K562 (cell line): ENCODE results near the gene TRPM2. TPM values are rescaled to one million over a fixed set of nuclear protein-coding genes. Genes with fewer than 3 reads are reported as not detected.

Experiments
- ATAC-seq: fragments of 200-7000 bp; cut with Tn5 transposase; 3 replicates; pipeline ENCODE4 v1.9.1; 2020; ENCODE audit warnings: moderate library complexity
- BruUV-seq: library from RNA; stranded (reverse); fragments of 400-500 nt; replicated peaks from 2 replicates; lab custom pipeline; 2021; lab: Mats Ljungman, UMichigan
- CTCF ChIA-PET: fragments of 300-600 bp; formaldehyde crosslinking; extraction: SDS; loops from one replicate; lab custom pipeline; 2021; ENCODE audit warnings: low intra/inter-chr PET ratio; lab: Yijun Ruan, JAX
- POLR2A ChIA-PET: fragments of 300-600, 350-650 bp; sonication (Branson Sonifier 250); formaldehyde crosslinking; extraction: SDS; loops from one replicate; lab custom pipeline; 2021; ENCODE audit warnings: antibody characterized with exemption, inconsistent platforms; lab: Yijun Ruan, JAX
- DNase-seq, 4 experiments: peaks; one replicate each; pipeline versions ENCODE4 v3.0.0 to v3.0.0-alpha.2; 2011 to 2018; ENCODE audit warnings: low spot score in 3 of 4, mixed read lengths in 3 of 4; ENCODE audit errors: extremely low read depth in 1 of 4
- FAIRE-seq: peaks from 2 replicates; lab custom pipeline; 2011; peaks lifted over from hg19 to GRCh38; lab: Jason Lieb, UNC
- H2AFZ ChIP-seq: 2 replicates; pipeline ENCODE4 v1.6.0; 2011; ENCODE audit warnings: low read depth, low read length, control low read depth, inconsistent platforms
- H3K27ac ChIP-seq: fragments of 200-600 bp; 3 replicates; pipeline ENCODE4 v1.8.0; 2011; ENCODE audit warnings: low read depth, mild to moderate bottlenecking, control low read depth, inconsistent platforms, low read length, moderate library complexity, mixed read lengths; ENCODE audit errors: extremely low read depth
- H3K27me3 ChIP-seq, 2 experiments: fragments of 300-600 bp in 1 of 2; 2 replicates in 1 of 2; 3 replicates in 1 of 2; pipeline versions ENCODE4 v1.6.0 to v1.8.0; 2011; ENCODE audit warnings: inconsistent platforms in 2 of 2, low read length in 2 of 2, mild to moderate bottlenecking in 1 of 2, mixed read lengths in 1 of 2, moderate library complexity in 1 of 2; ENCODE audit not compliant: control insufficient read depth in 2 of 2, insufficient read depth in 2 of 2
- H3K36me3 ChIP-seq: fragments of 300-600 bp; 3 replicates; pipeline ENCODE4 v1.8.0; 2011; ENCODE audit warnings: mild to moderate bottlenecking, low read length, inconsistent platforms; ENCODE audit not compliant: control insufficient read depth, insufficient read depth
- H3K4me1 ChIP-seq, 2 experiments: fragments of 200-600 bp in 1 of 2; replicated peaks in 1 of 2; 2 replicates in 1 of 2; 3 replicates in 1 of 2; pipeline versions ENCODE4 v1.5.1 to v1.8.0; 2011; ENCODE audit warnings: inconsistent platforms in 2 of 2, low read length in 2 of 2, mild to moderate bottlenecking in 1 of 2, mixed read lengths in 1 of 2, moderate library complexity in 1 of 2; ENCODE audit not compliant: control insufficient read depth in 2 of 2, insufficient read depth in 2 of 2
- H3K4me2 ChIP-seq: 2 replicates; pipeline ENCODE4 v1.6.1; 2011; ENCODE audit warnings: low read length, control low read depth, inconsistent platforms, mixed read lengths; ENCODE audit not compliant: insufficient read depth
- H3K4me3 ChIP-seq: fragments of 200-600 bp; sonication (generic), shearing (Covaris generic); 2 replicates; pipeline ENCODE4 v1.5.1; 2016; ENCODE audit warnings: control low read depth, inconsistent platforms
- H3K79me2 ChIP-seq: fragments of 200-600 bp; 3 replicates; pipeline ENCODE4 v1.8.0; 2011; ENCODE audit warnings: low read length, inconsistent platforms; ENCODE audit not compliant: control insufficient read depth, insufficient read depth
- H3K9ac ChIP-seq, 2 experiments: 2 replicates each; pipeline versions ENCODE4 v1.6.0 to v1.6.1; 2011; ENCODE audit warnings: low read depth in 2 of 2, low read length in 2 of 2, control low read depth in 1 of 2, inconsistent platforms in 1 of 2, mild to moderate bottlenecking in 1 of 2, mixed read lengths in 1 of 2; ENCODE audit not compliant: insufficient read depth in 1 of 2
- H3K9me1 ChIP-seq: one replicate; pipeline ENCODE4 v1.6.0; 2011; ENCODE audit warnings: inconsistent platforms, mild to moderate bottlenecking, low read length, moderate library complexity; ENCODE audit not compliant: control insufficient read depth, insufficient read depth
- H3K9me3 ChIP-seq: replicated peaks from 2 replicates; pipeline ENCODE4 v1.5.1; 2011; ENCODE audit warnings: low read depth, low read length, inconsistent platforms; ENCODE audit not compliant: control insufficient read depth, insufficient read depth
- H4K20me1 ChIP-seq: replicated peaks from 2 replicates; pipeline ENCODE4 v1.6.1; 2011; ENCODE audit warnings: low read length, inconsistent platforms, mixed read lengths; ENCODE audit not compliant: control insufficient read depth, insufficient read depth
- CBFA2T2 ChIP-seq: fragments of 450-650 bp; conservative IDR thresholded peaks from 2 replicates; pipeline ENCODE4 v1.6.1; 2017; ENCODE audit warnings: mild to moderate bottlenecking
- CBX1 ChIP-seq: sonication (generic); IDR thresholded peaks from 2 replicates; pipeline ENCODE4 v1.6.1; 2016; ENCODE audit warnings: antibody characterized with exemption, low read depth, mild to moderate bottlenecking
- DPF2 ChIP-seq: fragments of 450-650 bp; IDR thresholded peaks from 2 replicates; pipeline ENCODE4 v1.6.1; 2016
- LARP7 ChIP-seq: fragments of 450-650 bp; IDR thresholded peaks from 2 replicates; pipeline ENCODE4 v1.6.1; 2016
- NCOA1 ChIP-seq: fragments of 450-650 bp; IDR thresholded peaks from 2 replicates; pipeline ENCODE4 v1.6.1; 2016; ENCODE audit warnings: low read depth
- PRPF4 ChIP-seq: fragments of 200-400 bp; formaldehyde crosslinking; IDR thresholded peaks from one replicate; pipeline ENCODE4 v1.6.1; 2017; ENCODE audit warnings: low read length, low read depth, mild to moderate bottlenecking; ENCODE audit not compliant: insufficient read depth, poor library complexity, severe bottlenecking
- PTTG1 ChIP-seq: fragments of 450-650 bp; IDR thresholded peaks from 2 replicates; pipeline ENCODE4 v1.6.1; 2016; ENCODE audit warnings: low read depth, mild to moderate bottlenecking, missing genetic modification characterization, missing compliant biosample characterization
- RFX1 ChIP-seq: fragments of 450-650 bp; IDR thresholded peaks from 2 replicates; pipeline ENCODE4 v1.6.1; 2016; ENCODE audit warnings: mild to moderate bottlenecking, moderate library complexity
- ZNF76 ChIP-seq: fragments of 250-450 bp; sonication (Bioruptor Pico); IDR thresholded peaks from 2 replicates; pipeline ENCODE4 v1.4.0; 2020; ENCODE audit warnings: mild to moderate bottlenecking, moderate library complexity, borderline replicate concordance
- ZNF79 ChIP-seq: fragments of 250-450 bp; sonication (Bioruptor Pico); IDR thresholded peaks from 2 replicates; pipeline ENCODE4 v1.4.0; 2020; ENCODE audit warnings: low read depth, mild to moderate bottlenecking, moderate library complexity
- WGBS: fragments of 100-300 bp; shearing (Covaris generic); methylation state at CpG from one replicate; pipeline ENCODE4 v1.1.6; 2016; ENCODE audit warnings: low coverage, mixed read lengths; ENCODE audit not compliant: insufficient coverage; ENCODE audit errors: missing lambda C conversion rate; 5-methylcytosine and 5-hydroxymethylcytosine counted together
- in situ Hi-C: fragments of 300-500 bp; cut with MboI; formaldehyde crosslinking; loops from 4 replicates; pipeline ENCODE4 v1.15.0; 2018; ENCODE audit warnings: inconsistent platforms, mixed read lengths
- intact Hi-C: fragments of 100-400 bp; cut with micrococcal nuclease; formaldehyde crosslinking; loops from 2 replicates; pipeline ENCODE4 v1.14.2; 2022
- polyA plus RNA-seq, 8 experiments: library from polyadenylated mRNA; depleted of rRNA in 4 of 8; stranded (reverse) in 5 of 8; unstranded in 3 of 8; fragments of >200 nt; fragmentation: Nextera tagmentation in 2 of 8; fragmentation: Illumina TruSeq in 1 of 8; extraction: Ambion mirVana in 2 of 8; extraction: Trizol in 1 of 8; gene quantifications; 2 replicates each; pipeline versions ENCODE4 v1.2.1 to v1.2.3, GENCODE V29; 2011 to 2014; ENCODE audit warnings: inconsistent platforms in 1 of 8, missing spikeins in 1 of 8
- total RNA-seq, 7 experiments: library from RNA; depleted of rRNA in 6 of 7; stranded (reverse); fragments of >200 nt in 6 of 7; fragmentation: Illumina TruSeq in 2 of 7; extraction: Trizol in 2 of 7; gene quantifications; 2 replicates each; pipeline versions ENCODE4 v1.2.1 to v1.2.3, GENCODE V29; 2011 to 2021; ENCODE audit warnings: low replicate concordance in 1 of 7
- TF ChIP-seq, protein P1 (sequence below), 2 experiments: fragments of 450-650 bp; IDR thresholded peaks; 2 replicates each; pipeline ENCODE4 v1.6.1; 2018; ENCODE audit warnings: mild to moderate bottlenecking in 2 of 2, low read depth in 1 of 2; ENCODE audit not compliant: partially characterized antibody in 2 of 2

Gene TRPM2
- total and polyA plus RNA-seq, 9 of the 15 experiments (the other 6 are each of a cell fraction or from before 2014, with no cell fraction given), result 0.33 to 2.1 (median 0.98) TPM; not detected in 2

DNA sequence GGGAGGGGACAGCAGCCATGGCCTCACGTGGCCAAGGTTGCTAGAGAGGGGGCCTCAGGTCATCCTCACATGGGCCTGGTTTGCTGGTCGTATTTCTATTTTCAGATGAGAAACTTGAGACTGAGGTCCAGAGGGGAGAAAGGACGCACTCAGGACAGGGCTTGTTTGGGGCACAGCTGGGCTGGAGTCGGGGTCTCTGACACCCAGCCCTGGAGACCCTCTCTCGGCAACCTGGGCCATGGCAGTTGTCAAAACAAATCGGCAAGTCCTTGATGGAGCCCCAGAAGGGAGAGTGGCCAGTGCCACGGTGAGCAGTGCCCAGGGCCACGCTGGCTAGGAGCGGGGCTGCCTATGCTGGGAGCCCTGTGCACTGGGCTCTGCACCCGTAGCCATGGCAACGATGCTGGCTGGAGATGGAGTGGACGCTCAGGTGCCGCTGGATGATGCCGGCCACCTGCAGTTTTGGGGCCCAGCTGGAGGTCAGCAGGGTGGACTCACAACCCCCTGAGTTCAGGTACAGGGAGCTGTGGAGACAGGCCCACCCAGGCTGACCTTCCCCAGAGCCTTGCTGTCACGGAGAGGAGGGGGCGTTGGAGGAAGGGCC is 113.0 kb downstream of the TRPM2 start:
- CTCF ChIA-PET, result no interaction called here
- in situ Hi-C loops, result no loop called here
- no TSS peak for BruUV-seq

DNA sequence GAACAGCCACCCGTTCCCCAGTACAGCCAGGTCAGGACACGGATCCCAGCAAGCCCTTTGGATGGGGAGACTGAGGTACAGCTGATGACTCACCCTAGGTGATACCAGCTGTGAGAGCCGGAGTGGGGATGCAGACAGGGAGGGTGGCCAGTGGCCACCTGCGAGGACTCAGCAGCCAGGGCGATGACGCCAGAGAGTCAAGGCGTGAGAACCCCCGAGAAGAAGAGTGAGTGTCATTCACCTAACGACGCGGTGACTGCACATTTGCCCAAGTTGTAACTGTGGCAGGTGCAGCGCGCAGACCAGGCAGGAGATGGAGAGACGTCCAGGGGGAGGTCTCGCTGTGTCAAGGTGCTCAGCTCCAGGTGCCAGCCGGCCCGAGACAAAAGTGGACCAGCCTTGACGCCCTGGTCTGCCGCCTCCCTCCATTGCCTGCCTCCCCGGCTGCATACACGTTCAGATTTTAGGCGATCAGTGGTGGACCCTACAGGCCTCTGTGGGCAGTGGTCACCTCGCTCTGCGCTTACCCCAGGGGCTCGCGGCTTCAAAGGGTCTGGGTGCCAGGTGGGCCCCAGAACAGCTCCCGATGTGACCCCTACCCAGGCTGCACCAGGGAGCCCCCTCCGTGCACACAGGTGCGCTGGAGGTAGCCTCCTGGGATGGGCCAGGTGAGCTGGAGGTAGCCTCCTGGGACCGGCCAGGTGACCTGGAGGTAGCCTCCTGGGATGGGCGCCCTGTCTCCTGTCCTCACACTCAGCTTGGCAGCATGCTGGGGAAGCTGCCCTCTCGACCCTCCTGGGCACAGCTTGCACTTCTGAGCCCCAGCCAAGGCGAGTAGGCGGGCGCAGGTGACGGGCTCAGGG is 113.8 kb downstream of the TRPM2 start:
- H3K27me3 ChIP-seq, result peaks cover 38 to 67% of the 10 kb centered on the region in 2 experiments
- ChIA-PET CTCF (no interaction called here), POLR2A (interaction anchor here (0.6 to 0.7 kb wide), 3 partner anchors 10 to 298 kb away, joined by 3 to 4 read pairs (median 4); partner anchors contain the start of gene LRRC3)
- H3K9ac ChIP-seq, result no peak overlapping the region; a peak in 1 of 4 replicates
- WGBS, result 3% methylated on average over 36 of the region's 36 CpGs
- no peak for DNase-seq
- H3K9me3 ChIP-seq, result no peaks in the 10 kb centered on the region
- H3K79me2 ChIP-seq, result no peaks in the 10 kb centered on the region
- peaks cover 0 to 16% of the 10 kb centered on the region in 2 experiments; a peak in 1 of 5 replicates for H3K4me1 ChIP-seq
- no peaks in the 10 kb centered on the region for H3K9me1 ChIP-seq
- in situ Hi-C loops, result no loop called here
- no peak for ATAC-seq
- no peaks in the 10 kb centered on the region; the same call in 1 of the 2 replicates for H4K20me1 ChIP-seq
- H3K27ac ChIP-seq, result no peak overlapping the region
- BruUV-seq, result no TSS peak
- no peak overlapping the region for H3K4me2 ChIP-seq
- no peak overlapping the region for H2AFZ ChIP-seq
- intact Hi-C loops, result no loop called here
- FAIRE-seq, result no peak
- H3K4me3 ChIP-seq, result no peak overlapping the region
- no peaks in the 10 kb centered on the region for H3K36me3 ChIP-seq
- TF ChIP-seq PRPF4 (no peak), CBFA2T2 (no peak), LARP7 (no peak), CBX1 (no peak), ZNF76 (no peak), ZNF79 (CRISPR knock-in tag) (no peak), NCOA1 (no peak), PTTG1 (tag) (no peak)
- TF ChIP-seq, protein P1, sequence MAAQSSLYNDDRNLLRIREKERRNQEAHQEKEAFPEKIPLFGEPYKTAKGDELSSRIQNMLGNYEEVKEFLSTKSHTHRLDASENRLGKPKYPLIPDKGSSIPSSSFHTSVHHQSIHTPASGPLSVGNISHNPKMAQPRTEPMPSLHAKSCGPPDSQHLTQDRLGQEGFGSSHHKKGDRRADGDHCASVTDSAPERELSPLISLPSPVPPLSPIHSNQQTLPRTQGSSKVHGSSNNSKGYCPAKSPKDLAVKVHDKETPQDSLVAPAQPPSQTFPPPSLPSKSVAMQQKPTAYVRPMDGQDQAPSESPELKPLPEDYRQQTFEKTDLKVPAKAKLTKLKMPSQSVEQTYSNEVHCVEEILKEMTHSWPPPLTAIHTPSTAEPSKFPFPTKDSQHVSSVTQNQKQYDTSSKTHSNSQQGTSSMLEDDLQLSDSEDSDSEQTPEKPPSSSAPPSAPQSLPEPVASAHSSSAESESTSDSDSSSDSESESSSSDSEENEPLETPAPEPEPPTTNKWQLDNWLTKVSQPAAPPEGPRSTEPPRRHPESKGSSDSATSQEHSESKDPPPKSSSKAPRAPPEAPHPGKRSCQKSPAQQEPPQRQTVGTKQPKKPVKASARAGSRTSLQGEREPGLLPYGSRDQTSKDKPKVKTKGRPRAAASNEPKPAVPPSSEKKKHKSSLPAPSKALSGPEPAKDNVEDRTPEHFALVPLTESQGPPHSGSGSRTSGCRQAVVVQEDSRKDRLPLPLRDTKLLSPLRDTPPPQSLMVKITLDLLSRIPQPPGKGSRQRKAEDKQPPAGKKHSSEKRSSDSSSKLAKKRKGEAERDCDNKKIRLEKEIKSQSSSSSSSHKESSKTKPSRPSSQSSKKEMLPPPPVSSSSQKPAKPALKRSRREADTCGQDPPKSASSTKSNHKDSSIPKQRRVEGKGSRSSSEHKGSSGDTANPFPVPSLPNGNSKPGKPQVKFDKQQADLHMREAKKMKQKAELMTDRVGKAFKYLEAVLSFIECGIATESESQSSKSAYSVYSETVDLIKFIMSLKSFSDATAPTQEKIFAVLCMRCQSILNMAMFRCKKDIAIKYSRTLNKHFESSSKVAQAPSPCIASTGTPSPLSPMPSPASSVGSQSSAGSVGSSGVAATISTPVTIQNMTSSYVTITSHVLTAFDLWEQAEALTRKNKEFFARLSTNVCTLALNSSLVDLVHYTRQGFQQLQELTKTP (IDR thresholded peaks at IDR 0.05; ENCODE audit: low read depth in 1 of 2, partially characterized antibody in 2 of 2), result no peak

More for the DNA sequence above, 113.0 kb downstream of the TRPM2 start:
- TF ChIP-seq DPF2 (no peak), RFX1 (peak; percentile 66; the same call in 1 of the 2 replicates)
- H3K79me2 ChIP-seq, result no peaks in the 10 kb centered on the region
- no peaks in the 10 kb centered on the region for H3K9me3 ChIP-seq
- H3K9ac ChIP-seq, result no peak overlapping the region
- H4K20me1 ChIP-seq, result no peaks in the 10 kb centered on the region; the same call in 1 of the 2 replicates
- no peak overlapping the region for H3K4me2 ChIP-seq
- POLR2A ChIA-PET, result interaction anchor here (0.6 to 0.7 kb wide), 2 partner anchors 11 to 299 kb away, joined by 3 to 4 read pairs; no protein-coding TSS in a partner anchor
- H3K27me3 ChIP-seq, result peaks cover 42 to 75% of the 10 kb centered on the region in 2 experiments
- ATAC-seq (no peak), FAIRE-seq (no peak), DNase-seq (no peak)
- no peak overlapping the region for H2AFZ ChIP-seq
- H3K9me1 ChIP-seq, result no peaks in the 10 kb centered on the region
- WGBS, result 2% methylated on average over 16 of the region's 16 CpGs
- no peaks in the 10 kb centered on the region for H3K36me3 ChIP-seq
- intact Hi-C loops, result no loop called here
- peaks cover 0 to 21% of the 10 kb centered on the region in 2 experiments; a peak in 1 of 5 replicates for H3K4me1 ChIP-seq
- no peak overlapping the region for H3K27ac ChIP-seq
- no peak overlapping the region for H3K4me3 ChIP-seq
